Measurements from ENCODE around the gene ST6GALNAC4. TPM values are rescaled to one million over a fixed set of nuclear protein-coding genes. Genes with fewer than 3 reads are reported as not detected.

Gene ST6GALNAC4
- total RNA-seq, 1 experiment from 2014 or later: 15.4 TPM

- Histone ChIP-seq H2BK5ac (ENCODE audit: insufficient read length, low read length) (no peak overlapping the region), H4K8ac (replicated peaks; ENCODE audit: insufficient read length, low read depth, low read length) (no peak overlapping the region), H3K18ac (ENCODE audit: insufficient read length, low read depth, low read length) (no peak overlapping the region), H3K23ac (ENCODE audit: insufficient read length, low read depth, low read length) (no peak overlapping the region), H4K5ac (ENCODE audit: insufficient read length, low read depth, low read length) (no peak overlapping the region), H4K91ac (ENCODE audit: insufficient read length, low read depth, low read length) (no peak overlapping the region), H3K4me1 (ENCODE audit: insufficient read depth, low read length) (no peaks in the 10 kb centered on the region), H3K9me3 (ENCODE audit: control insufficient read depth, low read depth, low read length) (no peaks in the 10 kb centered on the region), H2BK15ac (ENCODE audit: low read depth, low read length) (no peak overlapping the region), H3K56ac (ENCODE audit: insufficient read length, low read depth, low read length) (no peak overlapping the region), H3K4me2 (ENCODE audit: insufficient read depth, insufficient read length, low read length) (no peak overlapping the region), H3K27ac (ENCODE audit: insufficient read length, low read depth, low read length) (no peak overlapping the region), H3K27me3 (ENCODE audit: insufficient read depth, low read length) (no peaks in the 10 kb centered on the region), H2BK20ac (ENCODE audit: low read depth, low read length, poor library complexity, severe bottlenecking) (no peak overlapping the region), H2BK12ac (ENCODE audit: insufficient read length, low read depth, low read length) (no peak overlapping the region), H4K20me1 (ENCODE audit: control insufficient read depth, insufficient read depth, insufficient read length) (no peaks in the 10 kb centered on the region), H2AFZ (ENCODE audit: low read length) (no peak overlapping the region), H3K79me2 (ENCODE audit: insufficient read depth, low read length) (no peaks in the 10 kb centered on the region), H3K9ac (ENCODE audit: extremely low read depth, insufficient read length, low read length) (no peak overlapping the region), H3K23me2 (ENCODE audit: insufficient read length, low read depth, low read length, poor library complexity, severe bottlenecking) (peaks cover 12% of the 10 kb centered on the region), H2AK5ac (ENCODE audit: insufficient read length, low read length) (no peak overlapping the region), H3K79me1 (ENCODE audit: insufficient read depth, low read depth, low read length, poor library complexity, severe bottlenecking) (no peaks in the 10 kb centered on the region), H3K4ac (ENCODE audit: low read depth, low read length) (no peak overlapping the region), H3K14ac (ENCODE audit: insufficient read depth, low read length) (no peak overlapping the region), H2BK120ac (ENCODE audit: low read depth, low read length, poor library complexity, severe bottlenecking) (no peak overlapping the region), H3T11ph (ENCODE audit: low read length) (no peak overlapping the region)
- WGBS (ENCODE audit: extremely low coverage, insufficient read length, low lambda C conversion rate): no CpG with 5 or more reads among the region's 8 CpGs
- Mint-ChIP-seq H3K4me3 (no peak overlapping the region), H3K4me1 (peaks cover 8 to 25% of the 10 kb centered on the region in 2 experiments; a peak in 3 of 4 replicates), H3K27ac (no peak overlapping the region), H3K36me3 (ENCODE audit: insufficient read depth in 1 of 3, low read depth in 3 of 3) (peaks cover 0 to 10% (median 4%) of the 10 kb centered on the region in 3 experiments; a peak in 4 of 7 replicates), H3K9me3 (no peaks in the 10 kb centered on the region), H3K27me3 (ENCODE audit: low read depth) (no peaks in the 10 kb centered on the region; the same call in none of the 2 replicates)
- TF ChIP-seq CTCF (conservative IDR thresholded peaks at IDR 0.05): no peak
- no peak for DNase-seq
Observed at GRCh38 chr9:127880143-127880542, 36.7 kb downstream of the ST6GALNAC4 start.

Measured in H9 (cell line).